ENCODE results near the gene RASEF.

GRCh38 chr9:83109296-83109695 is 46.4 kb upstream of the RASEF start:
- TF ChIP-seq CTCF (IDR thresholded peaks at IDR 0.05), result no peak
- no peak for TF ChIP-seq POLR2AphosphoS5 (IDR thresholded peaks at IDR 0.05; ENCODE audit: insufficient read depth in 1 of 2, low read depth in 1 of 2)
- no peak for TF ChIP-seq POLR2A (IDR thresholded peaks at IDR 0.05)
